Colonic mucosa (tissue), 4 donors: ENCODE data around the gene PROSER2. TPM values are rescaled to one million over a fixed set of nuclear protein-coding genes. Genes with fewer than 3 reads are reported as not detected.

Experiments
- DNase-seq: peaks from one replicate; pipeline ENCODE4 v3.0.0-alpha.2; 2020
- H3K27ac ChIP-seq: fragments of 200-600 bp; one replicate; pipeline ENCODE4 v1.8.0; 2021
- H3K27me3 ChIP-seq: fragments of 200-600 bp; one replicate; pipeline ENCODE4 v1.8.0; 2021
- H3K36me3 ChIP-seq: fragments of 200-600 bp; one replicate; pipeline ENCODE4 v1.8.0; 2021
- H3K4me1 ChIP-seq: fragments of 200-600 bp; one replicate; pipeline ENCODE4 v1.8.0; 2021; ENCODE audit warnings: mild to moderate bottlenecking
- H3K4me3 ChIP-seq: fragments of 200-600 bp; one replicate; pipeline ENCODE4 v1.8.0; 2021
- H3K9ac ChIP-seq, 2 donors: one replicate each; pipeline ENCODE4 v1.7.0; 2013; ENCODE audit warnings: control low read depth in 2 of 2, low read depth in 2 of 2, low read length in 2 of 2
- H3K9me3 ChIP-seq: fragments of 200-600 bp; one replicate; pipeline ENCODE4 v1.8.0; 2021
- intact Hi-C: fragments of 100-400 bp; cut with DNase I; formaldehyde crosslinking; loops from one replicate; pipeline ENCODE4 v1.14.1; 2022
- total RNA-seq, 2 donors: library from RNA; stranded (reverse); fragmentation: NEBNext Ultra II Directional in 1 of 2; extraction: Animal tissue kit (Norgen Biotek cat#: 25700) in 1 of 2; gene quantifications; one replicate each; pipeline ENCODE4 v1.2.1, GENCODE V29; 2021
- TF ChIP-seq, protein P1 (sequence below): fragments of 200-600 bp; IDR thresholded peaks from one replicate; pipeline ENCODE4 v1.8.0; 2022; ENCODE audit warnings: antibody characterized with exemption, mild to moderate bottlenecking
- donor health status: healthy.
- donor health status: DM: no; HTN: no; CAD: no.
- donor health status: DM: no; HTN: no; CAD: no.

PROSER2 gene
- 10 to 100 TPM; 12.9 to 16.2 TPM for total RNA-seq

DNA sequence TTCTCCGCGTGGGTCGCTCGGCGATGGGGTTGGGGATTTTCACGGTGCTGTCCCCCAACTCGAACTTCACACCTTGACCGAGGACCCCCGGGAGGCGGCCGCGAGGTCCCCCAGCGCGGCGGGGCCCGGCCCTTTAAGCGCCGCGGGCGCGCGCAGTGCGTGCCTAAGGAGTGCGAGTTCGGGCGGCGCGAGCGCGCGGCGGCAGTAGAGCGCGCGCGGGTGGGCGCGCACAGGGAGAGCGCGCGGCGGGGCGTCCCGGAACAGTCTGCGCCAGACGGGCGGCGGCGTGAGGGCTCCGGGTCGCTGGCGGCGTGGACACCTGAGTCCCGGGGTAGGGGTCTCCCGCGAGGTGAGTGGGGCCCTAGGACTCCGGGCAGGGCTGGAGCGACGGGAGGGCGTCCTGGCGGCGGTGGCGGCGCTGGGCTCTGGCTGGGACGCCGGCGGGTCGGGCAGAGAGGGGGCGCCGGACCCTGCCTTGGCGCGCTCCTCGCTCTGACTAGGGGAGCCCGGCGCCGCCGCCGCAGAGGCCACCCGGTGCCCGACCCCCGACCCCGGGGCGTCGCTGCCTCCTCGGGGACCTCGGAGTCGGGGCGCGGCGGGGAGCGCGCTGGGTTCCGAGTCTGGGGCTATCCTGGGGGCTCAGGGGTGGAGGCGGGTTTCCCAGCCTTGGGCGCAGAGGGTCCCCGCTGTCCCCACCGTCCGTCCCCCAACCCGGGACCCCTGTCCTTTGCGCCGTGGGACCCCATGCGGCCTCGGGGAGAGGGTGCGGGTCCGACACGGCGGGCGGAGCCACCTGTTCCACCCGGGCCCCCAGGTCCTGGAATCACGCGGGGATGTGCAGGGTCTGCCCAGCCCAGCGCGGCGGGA is at the start of gene PROSER2:
Gene PROSER2, plus strand, starts transcription at position 235 of the 867 bp plus-strand sequence. CDS start 28,722 bp downstream, outside the sequence.
- peak within 1 kb of the TSS; percentile 48 for H3K27ac ChIP-seq
- H3K36me3 ChIP-seq = no peaks in the 10 kb centered on the region
- no peaks in the 10 kb centered on the region for H3K9me3 ChIP-seq
- H3K4me1 ChIP-seq = no peaks in the 10 kb centered on the region
- TF ChIP-seq, protein P1, sequence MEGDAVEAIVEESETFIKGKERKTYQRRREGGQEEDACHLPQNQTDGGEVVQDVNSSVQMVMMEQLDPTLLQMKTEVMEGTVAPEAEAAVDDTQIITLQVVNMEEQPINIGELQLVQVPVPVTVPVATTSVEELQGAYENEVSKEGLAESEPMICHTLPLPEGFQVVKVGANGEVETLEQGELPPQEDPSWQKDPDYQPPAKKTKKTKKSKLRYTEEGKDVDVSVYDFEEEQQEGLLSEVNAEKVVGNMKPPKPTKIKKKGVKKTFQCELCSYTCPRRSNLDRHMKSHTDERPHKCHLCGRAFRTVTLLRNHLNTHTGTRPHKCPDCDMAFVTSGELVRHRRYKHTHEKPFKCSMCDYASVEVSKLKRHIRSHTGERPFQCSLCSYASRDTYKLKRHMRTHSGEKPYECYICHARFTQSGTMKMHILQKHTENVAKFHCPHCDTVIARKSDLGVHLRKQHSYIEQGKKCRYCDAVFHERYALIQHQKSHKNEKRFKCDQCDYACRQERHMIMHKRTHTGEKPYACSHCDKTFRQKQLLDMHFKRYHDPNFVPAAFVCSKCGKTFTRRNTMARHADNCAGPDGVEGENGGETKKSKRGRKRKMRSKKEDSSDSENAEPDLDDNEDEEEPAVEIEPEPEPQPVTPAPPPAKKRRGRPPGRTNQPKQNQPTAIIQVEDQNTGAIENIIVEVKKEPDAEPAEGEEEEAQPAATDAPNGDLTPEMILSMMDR = no peak
- peak within 1 kb of the TSS; percentile 92 for H3K4me3 ChIP-seq
- DNase-seq = peak; percentile 65
- peak within 1 kb of the TSS; percentile 61 to 85 for H3K9ac ChIP-seq
- peaks cover 4% of the 10 kb centered on the region for H3K27me3 ChIP-seq
- intact Hi-C loops = no loop called here

DNA sequence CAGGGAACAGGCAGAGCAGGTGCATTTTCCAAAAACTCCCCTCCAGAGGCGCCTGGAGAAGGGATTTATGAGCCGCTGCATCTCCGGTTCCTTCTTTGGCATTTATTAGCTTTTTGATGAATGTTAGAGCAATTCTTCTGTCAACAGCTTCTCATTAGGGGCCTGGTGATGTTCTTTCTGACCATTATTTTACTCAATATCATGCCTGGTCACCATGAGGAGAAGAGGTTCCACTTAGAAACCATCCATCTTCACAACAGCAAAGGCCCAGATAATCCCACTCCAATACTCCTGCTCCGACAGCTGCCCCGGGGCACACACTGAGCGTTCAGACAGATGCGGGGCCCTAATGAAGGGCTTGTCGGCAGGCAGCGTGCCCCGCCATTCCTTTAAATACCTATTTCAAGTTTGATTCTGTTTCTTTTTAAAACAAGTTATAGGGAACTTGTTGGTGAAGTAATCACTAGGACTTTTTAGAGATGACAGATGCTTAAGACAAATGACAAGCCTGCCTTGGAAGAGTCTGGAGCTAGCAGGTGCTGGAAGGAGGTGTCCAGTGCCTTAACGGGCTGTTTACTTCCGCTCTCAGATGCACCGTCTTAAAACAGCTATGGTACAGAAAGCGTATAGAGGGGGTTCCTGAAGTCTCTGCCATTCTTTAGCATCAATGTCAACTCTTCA is 49.3 kb upstream of the PROSER2 start:
- H3K27ac ChIP-seq = no peak overlapping the region
- no peak for DNase-seq
- intact Hi-C loops = no loop called here
- H3K9ac ChIP-seq = no peak overlapping the region
- H3K27me3 ChIP-seq = no peaks in the 10 kb centered on the region
- H3K9me3 ChIP-seq = no peaks in the 10 kb centered on the region
- H3K4me1 ChIP-seq = no peaks in the 10 kb centered on the region
- H3K36me3 ChIP-seq = no peaks in the 10 kb centered on the region
- no peak overlapping the region for H3K4me3 ChIP-seq
- TF ChIP-seq, protein P1 = no peak

DNA sequence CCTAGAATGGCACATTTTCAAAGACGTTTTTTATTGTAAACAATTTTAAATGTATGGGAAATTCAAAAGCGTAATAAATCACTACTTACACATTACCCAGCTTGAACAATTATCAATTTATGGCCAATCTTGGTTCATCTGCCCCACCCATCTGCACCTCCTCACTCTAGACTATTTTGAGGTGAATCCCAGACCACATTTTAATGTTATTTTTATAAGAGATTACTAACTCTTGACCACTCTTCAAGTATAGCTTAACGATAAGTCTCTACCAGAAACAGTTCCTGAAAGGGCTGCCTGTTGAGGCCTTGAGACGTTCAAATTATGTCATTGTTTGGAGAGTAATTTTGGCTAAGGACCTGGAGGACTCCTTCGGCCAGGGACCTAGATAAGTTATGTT is 47.7 kb upstream of the PROSER2 start:
- Histone ChIP-seq H3K4me3 (no peak overlapping the region), H3K4me1 (no peaks in the 10 kb centered on the region), H3K27ac (no peak overlapping the region), H3K36me3 (no peaks in the 10 kb centered on the region), H3K9me3 (no peaks in the 10 kb centered on the region), H3K27me3 (no peaks in the 10 kb centered on the region), H3K9ac (no peak overlapping the region)
- intact Hi-C loops = no loop called here
- no peak for DNase-seq
- TF ChIP-seq, protein P1 = no peak

- Histone ChIP-seq H3K36me3 (no peaks in the 10 kb centered on the region), H3K4me3 (no peak overlapping the region), H3K27me3 (no peaks in the 10 kb centered on the region), H3K4me1 (no peaks in the 10 kb centered on the region), H3K9me3 (no peaks in the 10 kb centered on the region), H3K9ac (no peak overlapping the region), H3K27ac (no peak overlapping the region)
- TF ChIP-seq, protein P1 = no peak
- intact Hi-C loops = no loop called here
- DNase-seq = no peak
Measured at GRCh38 chr10:11776080-11776479, 47.1 kb upstream of the PROSER2 start.

GRCh38 chr10:11781114-11781513 is 42.0 kb upstream of the PROSER2 start:
- DNase-seq = no peak
- H3K9ac ChIP-seq = no peak overlapping the region
- no peaks in the 10 kb centered on the region for H3K4me1 ChIP-seq
- intact Hi-C loops = no loop called here
- TF ChIP-seq, protein P1 = no peak
- no peaks in the 10 kb centered on the region for H3K9me3 ChIP-seq
- no peak overlapping the region for H3K27ac ChIP-seq
- H3K36me3 ChIP-seq = no peaks in the 10 kb centered on the region
- no peak overlapping the region for H3K4me3 ChIP-seq
- H3K27me3 ChIP-seq = no peaks in the 10 kb centered on the region
